Left lung (tissue), 10 donors: ENCODE data around the gene MORC4. TPM values are rescaled to one million over a fixed set of nuclear protein-coding genes. Genes with fewer than 3 reads are reported as not detected.

Source experiments
- ATAC-seq: fragments of 200-7000 bp; cut with Tn5 transposase; one replicate; pipeline ENCODE4 v1.9.1; 2020; ENCODE audit warnings: moderate library complexity
- DNase-seq, 4 donors: peaks; one replicate each; pipeline ENCODE4 v3.0.0-alpha.2; 2013 to 2020
- H3K27ac ChIP-seq, 2 donors: fragments of 200-600 bp; sonication (generic) in 1 of 2; one replicate each; pipeline versions ENCODE4 v1.5.0 to v1.8.0; 2020 to 2021
- H3K27me3 ChIP-seq, 2 donors: fragments of 200-600 bp; sonication (generic) in 1 of 2; one replicate each; pipeline versions ENCODE4 v1.5.0 to v1.8.0; 2020 to 2021
- H3K36me3 ChIP-seq, 2 donors: fragments of 200-600 bp; sonication (generic) in 1 of 2; one replicate each; pipeline versions ENCODE4 v1.5.0 to v1.8.0; 2020 to 2021
- H3K4me1 ChIP-seq, 2 donors: fragments of 200-600 bp; one replicate each; pipeline ENCODE4 v1.8.0; 2021
- H3K4me3 ChIP-seq, 2 donors: fragments of 200-600 bp; sonication (generic) in 1 of 2; one replicate each; pipeline versions ENCODE4 v1.5.0 to v1.8.0; 2020 to 2021; ENCODE audit warnings: mild to moderate bottlenecking in 1 of 2
- H3K9me3 ChIP-seq, 2 donors: fragments of 200-600 bp; sonication (generic) in 1 of 2; one replicate each; pipeline versions ENCODE4 v1.5.0 to v1.8.0; 2020 to 2021
- CTCF ChIP-seq, 2 donors: fragments of 200-600 bp; sonication (generic) in 1 of 2; IDR thresholded peaks; one replicate each; pipeline versions ENCODE4 v1.5.0 to v1.8.0; 2021; ENCODE audit warnings: antibody characterized with exemption in 2 of 2
- intact Hi-C, 2 donors: fragments of 100-400 bp; cut with DNase I; formaldehyde crosslinking; loops; one replicate each; pipeline versions ENCODE4 v1.11.2 to v1.14.2; 2022
- polyA plus RNA-seq, 6 donors: library from polyadenylated mRNA; unstranded; fragments of 120-200 nt; gene quantifications; one replicate each; pipeline ENCODE4 v1.2.1, GENCODE V29; 2013; ENCODE audit not compliant: insufficient read length in 6 of 6
- total RNA-seq, 2 donors: library from RNA; stranded (reverse); fragmentation: NEBNext Ultra II Directional; extraction: Animal tissue kit (Norgen Biotek cat#: 25700); gene quantifications; one replicate each; pipeline ENCODE4 v1.2.1, GENCODE V29; 2021
- donor health status: DM: no; HTN: yes; CAD: no.
- donor health status: DM: no; HTN: no; CAD: no.

The MORC4 gene
- total and polyA plus RNA-seq, 8 donors, result 12.8 to 45.5 (median 36.6) TPM

- intact Hi-C loops, result no loop called here
- DNase-seq (peak in 1 of 4 donors; percentile 52), ATAC-seq (no peak)
- no peak overlapping the region for H3K4me3 ChIP-seq
- no peaks in the 10 kb centered on the region for H3K36me3 ChIP-seq
- H3K27me3 ChIP-seq, result no peaks in the 10 kb centered on the region
- H3K27ac ChIP-seq, result no peak overlapping the region
- TF ChIP-seq CTCF (IDR thresholded peaks at IDR 0.05), result no peak
- no peaks in the 10 kb centered on the region for H3K9me3 ChIP-seq
- no peaks in the 10 kb centered on the region for H3K4me1 ChIP-seq
Observed at GRCh38 chrX:106906361-106906760, 93.7 kb downstream of the MORC4 start.

- Histone ChIP-seq H3K9me3 (no peaks in the 10 kb centered on the region), H3K27ac (no peak overlapping the region), H3K27me3 (no peaks in the 10 kb centered on the region), H3K4me3 (no peak overlapping the region), H3K4me1 (no peaks in the 10 kb centered on the region), H3K36me3 (no peaks in the 10 kb centered on the region)
- no peak for ATAC-seq
- TF ChIP-seq CTCF (IDR thresholded peaks at IDR 0.05), result no peak
- DNase-seq, result no peak
- intact Hi-C loops, result no loop called here
Observed at GRCh38 chrX:106905064-106905708, 94.8 kb downstream of the MORC4 start.

- Histone ChIP-seq H3K4me3 (no peak overlapping the region), H3K9me3 (no peaks in the 10 kb centered on the region), H3K27ac (no peak overlapping the region), H3K27me3 (no peaks in the 10 kb centered on the region), H3K4me1 (no peaks in the 10 kb centered on the region), H3K36me3 (no peaks in the 10 kb centered on the region)
- ATAC-seq (no peak), DNase-seq (no peak)
- TF ChIP-seq CTCF (IDR thresholded peaks at IDR 0.05), result no peak
- intact Hi-C loops, result no loop called here
Observed at GRCh38 chrX:106903856-106904528, 96.0 kb downstream of the MORC4 start.

GRCh38 chrX:106903291-106903824 is 96.7 kb downstream of the MORC4 start, which contains the start of gene RIPPLY1:
Gene RIPPLY1 (minus strand): TSS chrX:106903341. CDS start chrX:106903287, 54 bp downstream.
- no peak for DNase-seq
- H3K9me3 ChIP-seq, result no peaks in the 10 kb centered on the region
- H3K36me3 ChIP-seq, result no peaks in the 10 kb centered on the region
- H3K27ac ChIP-seq, result no peak within 1 kb of the TSS
- no peak within 1 kb of the TSS for H3K4me3 ChIP-seq
- no peaks in the 10 kb centered on the region for H3K27me3 ChIP-seq
- no peak for ATAC-seq
- intact Hi-C loops, result no loop called here
- H3K4me1 ChIP-seq, result no peaks in the 10 kb centered on the region
- no peak for TF ChIP-seq CTCF (IDR thresholded peaks at IDR 0.05)

- DNase-seq (no peak), ATAC-seq (no peak)
- no peaks in the 10 kb centered on the region for H3K27me3 ChIP-seq
- H3K36me3 ChIP-seq, result no peaks in the 10 kb centered on the region
- no peaks in the 10 kb centered on the region for H3K4me1 ChIP-seq
- H3K9me3 ChIP-seq, result no peaks in the 10 kb centered on the region
- no peak overlapping the region for H3K27ac ChIP-seq
- no peak for TF ChIP-seq CTCF (IDR thresholded peaks at IDR 0.05)
- H3K4me3 ChIP-seq, result no peak overlapping the region
- intact Hi-C loops, result no loop called here
Observed at GRCh38 chrX:106902684-106903083, 97.3 kb downstream of the MORC4 start.
